Brain microvascular endothelial cell (primary cell): ENCODE measurements around the gene PCDHGA1.

Experiments
- DNase-seq: peaks from one replicate; pipeline ENCODE4 v3.0.0-alpha.2; 2020
- H3K27ac ChIP-seq: fragments of 250-450 bp; sonication (Bioruptor Pico); 2 replicates; pipeline ENCODE4 v1.5.1; 2020; ENCODE audit warnings: mild to moderate bottlenecking, moderate library complexity
- H3K27me3 ChIP-seq: fragments of 250-450 bp; sonication (Bioruptor Pico); replicated peaks from 2 replicates; pipeline ENCODE4 v1.5.1; 2020; ENCODE audit warnings: mild to moderate bottlenecking
- H3K36me3 ChIP-seq: fragments of 250-450 bp; sonication (Bioruptor Pico); replicated peaks from 2 replicates; pipeline ENCODE4 v1.5.1; 2020; ENCODE audit warnings: mild to moderate bottlenecking
- H3K4me3 ChIP-seq: 2 replicates; pipeline ENCODE4 v1.5.1; 2011; ENCODE audit warnings: low read depth, mild to moderate bottlenecking, control low read depth, low read length, moderate library complexity
- CTCF ChIP-seq: IDR thresholded peaks from 2 replicates; pipeline ENCODE4 v1.5.1; 2011; ENCODE audit warnings: low read depth, mild to moderate bottlenecking, moderate library complexity, low read length, control low read depth, inconsistent platforms; ENCODE audit errors: missing control alignments
- in situ Hi-C: cut with HindIII; loops from 2 replicates; pipeline ENCODE4 v1.10.0; 2017; ENCODE audit warnings: low sequenced_read_pairs, low pct_ligation_motif_present

PCDHGA1 gene

GRCh38 chr5:141485321-141486055 lies 155.2 kb downstream of the PCDHGA1 start:
- no peak overlapping the region for H3K27ac ChIP-seq
- in situ Hi-C loops = no loop called here
- peak overlapping the region; percentile 51 for H3K4me3 ChIP-seq
- no peak for DNase-seq
- peaks cover 3% of the 10 kb centered on the region for H3K36me3 ChIP-seq
- H3K27me3 ChIP-seq = no peaks in the 10 kb centered on the region
- TF ChIP-seq CTCF = no peak

GRCh38 chr5:141486091-141486490 lies 155.8 kb downstream of the PCDHGA1 start:
- in situ Hi-C loops = no loop called here
- no peak overlapping the region for H3K27ac ChIP-seq
- no peak overlapping the region for H3K4me3 ChIP-seq
- H3K36me3 ChIP-seq = peaks cover 3% of the 10 kb centered on the region
- no peak for TF ChIP-seq CTCF
- no peaks in the 10 kb centered on the region for H3K27me3 ChIP-seq
- no peak for DNase-seq

GRCh38 chr5:141487131-141487530 lies 156.8 kb downstream of the PCDHGA1 start:
- DNase-seq = no peak
- no peak overlapping the region for H3K27ac ChIP-seq
- in situ Hi-C loops = no loop called here
- no peak for TF ChIP-seq CTCF
- H3K4me3 ChIP-seq = no peak overlapping the region
- H3K27me3 ChIP-seq = no peaks in the 10 kb centered on the region
- peaks cover 3% of the 10 kb centered on the region for H3K36me3 ChIP-seq

GRCh38 chr5:141488591-141489561 lies 158.6 kb downstream of the PCDHGA1 start, which contains the start of gene PCDHGC5:
PCDHGC5 (plus strand) TSS chr5:141489081; CDS start chr5:141489241, 160 bp downstream.
- Histone ChIP-seq H3K4me3 (peak within 1 kb of the TSS; percentile 20), H3K27me3 (no peaks in the 10 kb centered on the region), H3K36me3 (peaks cover 3% of the 10 kb centered on the region), H3K27ac (peak within 1 kb of the TSS; percentile 8)
- DNase-seq = peak; percentile 51
- TF ChIP-seq CTCF = no peak
- in situ Hi-C loops = no loop called here

- TF ChIP-seq CTCF = no peak
- no peaks in the 10 kb centered on the region for H3K27me3 ChIP-seq
- in situ Hi-C loops = no loop called here
- DNase-seq = no peak
- peaks cover 3% of the 10 kb centered on the region for H3K36me3 ChIP-seq
- H3K27ac ChIP-seq = no peak overlapping the region
- H3K4me3 ChIP-seq = no peak overlapping the region
Observed at GRCh38 chr5:141489841-141490240, 159.5 kb downstream of the PCDHGA1 start.
